Adrenal gland (tissue), 5 donors: Measurements from ENCODE around the gene MAT2A.

Experiments used
- CTCF ChIP-seq, 6 experiments: fragments of 450-650 bp in 4 of 6; fragments of 200-600 bp in 2 of 6; sonication (generic) in 1 of 6; IDR thresholded peaks; 1 replicate in 5 of 6; 2 replicates in 1 of 6; pipeline versions ENCODE4 v1.5.1 to v1.8.0; 2016 to 2021; ENCODE audit warnings: antibody characterized with exemption in 6 of 6, mild to moderate bottlenecking in 2 of 6, moderate library complexity in 1 of 6
- POLR2A ChIP-seq, 2 donors: fragments of 450-650 bp; IDR thresholded peaks; one replicate each; pipeline ENCODE4 v1.6.1; 2017; ENCODE audit warnings: antibody characterized with exemption in 2 of 2, mild to moderate bottlenecking in 2 of 2, moderate library complexity in 1 of 2
- donor health status: DM: no; HTN: no; CAD: no.

- no peak for TF ChIP-seq CTCF (IDR thresholded peaks at IDR 0.05)
- TF ChIP-seq POLR2A (IDR thresholded peaks at IDR 0.05): no peak
Measured at GRCh38 chr2:85558160-85558559, 19.2 kb downstream of the MAT2A start.
